Testis (tissue), 2 donors: ENCODE results near the gene TBRG1.
A peak's percentile ranks its signal among the peaks of the same experiment; 100 is the strongest.

Experiments used
- POLR2A ChIP-seq: fragments of 450-650 bp; IDR thresholded peaks from one replicate; pipeline ENCODE4 v1.6.1; 2017; ENCODE audit warnings: antibody characterized with exemption, mild to moderate bottlenecking, moderate library complexity
- TF ChIP-seq, protein P1 (sequence below), 3 experiments: fragments of 450-650 bp in 2 of 3; fragments of 200-600 bp in 1 of 3; sonication (generic) in 1 of 3; IDR thresholded peaks; one replicate each; pipeline ENCODE4 v1.5.1; 2016 to 2019; ENCODE audit warnings: antibody characterized with exemption in 3 of 3, mild to moderate bottlenecking in 2 of 3, moderate library complexity in 1 of 3

GRCh38 chr11:124644426-124645280 lies 22.0 kb downstream of the TBRG1 start:
- TF ChIP-seq, protein P1, sequence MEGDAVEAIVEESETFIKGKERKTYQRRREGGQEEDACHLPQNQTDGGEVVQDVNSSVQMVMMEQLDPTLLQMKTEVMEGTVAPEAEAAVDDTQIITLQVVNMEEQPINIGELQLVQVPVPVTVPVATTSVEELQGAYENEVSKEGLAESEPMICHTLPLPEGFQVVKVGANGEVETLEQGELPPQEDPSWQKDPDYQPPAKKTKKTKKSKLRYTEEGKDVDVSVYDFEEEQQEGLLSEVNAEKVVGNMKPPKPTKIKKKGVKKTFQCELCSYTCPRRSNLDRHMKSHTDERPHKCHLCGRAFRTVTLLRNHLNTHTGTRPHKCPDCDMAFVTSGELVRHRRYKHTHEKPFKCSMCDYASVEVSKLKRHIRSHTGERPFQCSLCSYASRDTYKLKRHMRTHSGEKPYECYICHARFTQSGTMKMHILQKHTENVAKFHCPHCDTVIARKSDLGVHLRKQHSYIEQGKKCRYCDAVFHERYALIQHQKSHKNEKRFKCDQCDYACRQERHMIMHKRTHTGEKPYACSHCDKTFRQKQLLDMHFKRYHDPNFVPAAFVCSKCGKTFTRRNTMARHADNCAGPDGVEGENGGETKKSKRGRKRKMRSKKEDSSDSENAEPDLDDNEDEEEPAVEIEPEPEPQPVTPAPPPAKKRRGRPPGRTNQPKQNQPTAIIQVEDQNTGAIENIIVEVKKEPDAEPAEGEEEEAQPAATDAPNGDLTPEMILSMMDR (IDR thresholded peaks at IDR 0.05) = peak; percentile 68 to 85 (median 83)
- no peak for TF ChIP-seq POLR2A
